Small intestine (tissue), 7 donors: Measurements from ENCODE around the gene PRKAG2. TPM values are rescaled to one million over a fixed set of nuclear protein-coding genes. Genes with fewer than 3 reads are reported as not detected.
A peak's percentile ranks its signal among the peaks of the same experiment; 100 is the strongest.

Source experiments
- DNase-seq, 2 donors: peaks; one replicate each; pipeline versions ENCODE4 v3.0.0 to v3.0.0-alpha.2; 2013
- FAIRE-seq: peaks from 2 replicates; lab custom pipeline; 2012; peaks lifted over from hg19 to GRCh38; lab: Jason Lieb, UNC
- H3K27ac ChIP-seq, 3 donors: one replicate each; pipeline ENCODE4 v1.5.1; 2013; ENCODE audit warnings: low read length in 2 of 3, mild to moderate bottlenecking in 2 of 3, control low read depth in 1 of 3, inconsistent platforms in 1 of 3, low read depth in 1 of 3, moderate library complexity in 1 of 3
- H3K27me3 ChIP-seq, 3 donors: one replicate each; pipeline ENCODE4 v1.6.1; 2013; ENCODE audit warnings: low read length in 3 of 3, inconsistent platforms in 1 of 3; ENCODE audit not compliant: control insufficient read depth in 3 of 3, insufficient read depth in 3 of 3
- H3K36me3 ChIP-seq, 3 donors: one replicate each; pipeline ENCODE4 v1.6.1; 2013; ENCODE audit warnings: low read length in 3 of 3, inconsistent platforms in 1 of 3, low read depth in 1 of 3, mild to moderate bottlenecking in 1 of 3, moderate library complexity in 1 of 3; ENCODE audit not compliant: control insufficient read depth in 3 of 3, insufficient read depth in 2 of 3
- H3K4me1 ChIP-seq, 3 donors: one replicate each; pipeline ENCODE4 v1.6.1; 2013; ENCODE audit warnings: low read length in 2 of 3, inconsistent platforms in 1 of 3, low read depth in 1 of 3, mild to moderate bottlenecking in 1 of 3, moderate library complexity in 1 of 3; ENCODE audit not compliant: control insufficient read depth in 3 of 3, insufficient read depth in 2 of 3
- H3K4me3 ChIP-seq, 3 donors: one replicate each; pipeline ENCODE4 v1.5.1; 2013; ENCODE audit warnings: low read length in 3 of 3, control low read depth in 1 of 3, inconsistent platforms in 1 of 3, low read depth in 1 of 3, mild to moderate bottlenecking in 1 of 3, moderate library complexity in 1 of 3
- H3K9me3 ChIP-seq, 2 donors: one replicate each; pipeline ENCODE4 v1.6.1; 2013; ENCODE audit warnings: low read depth in 1 of 2, low read length in 1 of 2; ENCODE audit not compliant: control insufficient read depth in 2 of 2, insufficient read depth in 1 of 2
- WGBS, 3 donors: extraction: QIAGEN DNeasy Blood & Tissue Kit; methylation state at CpG; one replicate each; pipeline ENCODE4 v1.1.7; 2013; 5-methylcytosine and 5-hydroxymethylcytosine counted together
- polyA plus RNA-seq, 4 donors: library from polyadenylated mRNA; stranded (reverse) in 3 of 4; unstranded in 1 of 4; fragments of 200-250 nt in 3 of 4; fragments of 120-200 nt in 1 of 4; gene quantifications; one replicate each; pipeline versions ENCODE4 v1.2.1 to v1.2.3, GENCODE V29; 2013
- donor health status: healthy with polysubstance abuse.
- donor health status: control.
- donor health status: control.
- donor health status: Bipolar disorder and iron deficiency.
- donor health status: healthy.

Gene PRKAG2
- polyA plus RNA-seq, 4 donors = 26.3 to 57.9 (median 49.4) TPM

DNA sequence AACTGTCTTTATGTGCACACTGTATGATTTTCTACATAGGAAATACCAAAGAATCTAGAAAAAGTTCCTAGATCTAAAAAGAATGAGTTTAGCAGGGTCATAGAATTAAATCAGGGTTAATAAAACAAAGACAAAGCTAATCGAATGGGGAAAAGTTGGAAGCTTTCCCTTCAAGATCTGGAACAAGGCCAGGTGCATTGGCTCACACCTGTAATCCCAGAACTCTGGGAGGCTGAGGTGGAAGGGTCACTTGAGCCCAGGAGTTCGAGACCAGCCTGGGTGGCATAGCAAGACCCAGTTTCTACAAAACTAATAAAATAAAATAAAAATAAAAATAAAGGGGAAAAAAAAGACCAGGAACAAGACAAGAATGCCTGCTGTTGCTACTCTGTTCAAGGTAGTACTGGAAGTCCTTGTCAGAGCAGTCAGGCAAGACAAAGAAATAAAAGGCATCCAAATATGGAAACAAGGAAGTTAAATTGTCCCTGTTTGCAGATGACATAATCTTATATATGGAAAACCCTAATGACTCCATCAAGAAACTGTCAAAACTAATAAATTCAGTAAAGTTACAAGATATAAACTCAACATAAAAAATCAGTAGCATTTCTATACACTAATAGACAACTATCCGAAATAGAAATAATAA is 281.1 kb downstream of the PRKAG2 start:
- H3K27ac ChIP-seq = no peak overlapping the region
- WGBS, 3 donors = 55 to 71% (median 69%) methylated on average over 3 of the region's 3 CpGs

DNA sequence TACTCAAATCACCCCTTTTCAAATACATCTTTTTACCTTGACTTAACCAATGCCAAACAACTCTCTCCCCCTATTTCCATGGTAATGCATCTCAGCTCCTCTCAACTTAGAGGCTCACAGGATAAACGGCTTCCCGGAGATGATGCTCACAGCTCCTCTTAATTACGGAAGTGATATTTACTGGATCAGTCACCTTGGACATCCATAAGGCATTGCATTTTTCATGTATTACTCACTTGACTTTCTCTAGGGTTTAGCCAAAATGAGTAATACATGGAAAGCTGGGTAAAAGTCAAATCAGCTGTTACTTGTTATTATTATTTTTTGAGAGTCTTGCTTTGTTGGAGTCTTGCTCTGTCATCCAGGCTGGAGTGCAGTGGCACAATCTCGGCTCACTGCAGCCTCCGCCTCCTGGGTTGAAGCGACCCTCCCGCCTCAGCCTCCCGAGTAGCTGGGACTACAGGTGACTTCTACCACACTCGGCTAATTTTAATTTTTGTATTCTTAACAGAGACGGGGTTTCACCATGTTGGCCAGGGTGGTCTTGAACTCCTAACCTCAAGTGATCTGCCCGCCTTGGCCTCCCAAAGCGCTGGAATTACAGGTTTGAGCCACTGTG is 283.9 kb downstream of the PRKAG2 start:
- Histone ChIP-seq H3K4me1 (no peaks in the 10 kb centered on the region), H3K27ac (no peak overlapping the region), H3K9me3 (no peaks in the 10 kb centered on the region), H3K4me3 (no peak overlapping the region), H3K36me3 (peaks cover 0 to 36% (median 4%) of the 10 kb centered on the region in 3 donors), H3K27me3 (no peaks in the 10 kb centered on the region)
- WGBS, 3 donors = 90 to 98% (median 94%) methylated on average over 12 of the region's 12 CpGs
- DNase-seq (no peak), FAIRE-seq (no peak)

More for the DNA sequence above, 281.1 kb downstream of the PRKAG2 start:
- H3K4me1 ChIP-seq = no peaks in the 10 kb centered on the region
- H3K36me3 ChIP-seq = peaks cover 0 to 30% (median 4%) of the 10 kb centered on the region in 3 donors
- FAIRE-seq (no peak), DNase-seq (peak in 1 of 2 donors; percentile 18)
- no peak overlapping the region for H3K4me3 ChIP-seq
- no peaks in the 10 kb centered on the region for H3K9me3 ChIP-seq
- H3K27me3 ChIP-seq = no peaks in the 10 kb centered on the region

DNA sequence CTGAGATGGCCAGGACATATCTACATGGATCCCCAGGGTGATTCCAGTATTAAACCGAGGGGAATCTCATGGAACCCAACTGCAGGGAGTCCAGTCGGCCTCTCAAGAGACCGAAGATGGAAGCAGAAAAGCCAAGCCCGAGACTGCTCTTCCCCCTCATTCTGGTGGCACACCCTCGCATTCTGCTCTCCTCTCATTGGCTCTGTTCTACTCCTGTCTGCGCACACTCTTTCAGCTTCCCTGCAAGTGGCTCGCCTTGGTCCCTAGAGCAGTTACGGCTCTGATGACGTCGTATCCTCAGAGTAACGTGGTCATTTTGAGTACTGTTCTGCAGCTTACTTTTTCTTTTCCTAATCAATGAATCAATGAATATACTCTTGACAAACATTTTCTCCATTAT is 284.6 kb downstream of the PRKAG2 start:
- Histone ChIP-seq H3K4me1 (no peaks in the 10 kb centered on the region), H3K36me3 (peaks cover 0 to 36% (median 5%) of the 10 kb centered on the region in 3 donors)
- FAIRE-seq = no peak

GRCh38 chr7:151591866-151592265 is 285.0 kb downstream of the PRKAG2 start:
- FAIRE-seq (no peak), DNase-seq (no peak)
- Histone ChIP-seq H3K27ac (no peak overlapping the region), H3K4me3 (no peak overlapping the region), H3K4me1 (no peaks in the 10 kb centered on the region), H3K27me3 (no peaks in the 10 kb centered on the region), H3K36me3 (peaks cover 0 to 37% (median 5%) of the 10 kb centered on the region in 3 donors), H3K9me3 (no peaks in the 10 kb centered on the region)
- 90 to 96% (median 93%) methylated on average over 14 of the region's 14 CpGs for WGBS, 3 donors

More for the DNA sequence above, 284.6 kb downstream of the PRKAG2 start:
- no peak overlapping the region for H3K27ac ChIP-seq
- 92 to 96% (median 95%) methylated on average over 11 of the region's 11 CpGs for WGBS, 3 donors
- H3K9me3 ChIP-seq = no peaks in the 10 kb centered on the region
- no peak overlapping the region for H3K4me3 ChIP-seq
- no peak for DNase-seq
- no peaks in the 10 kb centered on the region for H3K27me3 ChIP-seq

DNA sequence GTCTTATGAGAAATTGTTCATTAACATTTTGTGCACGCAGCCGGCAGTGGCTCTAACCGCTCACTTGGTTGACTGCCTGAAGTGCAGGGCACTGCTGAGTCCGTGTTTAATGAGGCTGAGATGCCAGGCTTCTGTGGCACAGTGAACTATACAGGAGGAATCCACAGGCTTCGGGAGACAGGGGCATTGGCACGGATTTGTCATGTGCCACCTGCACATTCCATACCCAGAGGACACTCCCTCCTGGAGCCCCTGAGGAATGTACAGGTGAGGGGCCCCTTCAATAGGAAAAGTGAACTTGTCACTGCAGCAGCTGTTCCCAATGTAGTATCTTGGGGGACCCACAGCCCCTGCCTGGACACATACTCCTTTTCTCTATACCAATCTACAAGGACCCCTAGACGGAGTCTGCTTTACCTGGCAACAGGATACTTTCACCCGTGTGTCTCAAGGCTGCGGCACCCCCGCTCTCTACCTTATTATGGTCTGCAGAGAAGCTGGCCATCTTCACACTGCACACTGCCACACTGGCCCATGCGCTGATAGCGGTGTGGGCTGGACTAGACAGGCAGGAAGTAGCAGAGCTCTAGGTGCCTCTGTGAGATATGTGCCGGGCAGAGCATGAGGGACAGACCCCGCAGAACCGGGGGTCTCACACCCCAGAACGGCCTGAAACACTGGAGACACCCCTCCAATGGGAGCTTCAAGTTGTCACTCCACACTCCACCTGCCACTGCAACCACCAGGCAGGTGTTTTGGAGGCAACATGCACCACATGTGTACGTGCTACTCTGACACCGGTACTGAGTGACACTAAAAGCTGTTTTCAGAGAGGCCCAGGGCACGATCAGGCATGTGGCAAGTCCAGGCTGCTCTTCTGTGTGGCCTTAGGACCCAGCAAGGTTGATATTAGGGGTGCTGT is 285.8 kb downstream of the PRKAG2 start:
- H3K4me3 ChIP-seq = no peak overlapping the region
- no peaks in the 10 kb centered on the region for H3K27me3 ChIP-seq
- FAIRE-seq (no peak), DNase-seq (no peak)
- no peak overlapping the region for H3K27ac ChIP-seq
- peaks cover 0 to 39% (median 5%) of the 10 kb centered on the region in 3 donors for H3K36me3 ChIP-seq
- H3K4me1 ChIP-seq = no peaks in the 10 kb centered on the region
- 81 to 92% (median 87%) methylated on average over 19 of the region's 19 CpGs for WGBS, 3 donors
- H3K9me3 ChIP-seq = no peaks in the 10 kb centered on the region

DNA sequence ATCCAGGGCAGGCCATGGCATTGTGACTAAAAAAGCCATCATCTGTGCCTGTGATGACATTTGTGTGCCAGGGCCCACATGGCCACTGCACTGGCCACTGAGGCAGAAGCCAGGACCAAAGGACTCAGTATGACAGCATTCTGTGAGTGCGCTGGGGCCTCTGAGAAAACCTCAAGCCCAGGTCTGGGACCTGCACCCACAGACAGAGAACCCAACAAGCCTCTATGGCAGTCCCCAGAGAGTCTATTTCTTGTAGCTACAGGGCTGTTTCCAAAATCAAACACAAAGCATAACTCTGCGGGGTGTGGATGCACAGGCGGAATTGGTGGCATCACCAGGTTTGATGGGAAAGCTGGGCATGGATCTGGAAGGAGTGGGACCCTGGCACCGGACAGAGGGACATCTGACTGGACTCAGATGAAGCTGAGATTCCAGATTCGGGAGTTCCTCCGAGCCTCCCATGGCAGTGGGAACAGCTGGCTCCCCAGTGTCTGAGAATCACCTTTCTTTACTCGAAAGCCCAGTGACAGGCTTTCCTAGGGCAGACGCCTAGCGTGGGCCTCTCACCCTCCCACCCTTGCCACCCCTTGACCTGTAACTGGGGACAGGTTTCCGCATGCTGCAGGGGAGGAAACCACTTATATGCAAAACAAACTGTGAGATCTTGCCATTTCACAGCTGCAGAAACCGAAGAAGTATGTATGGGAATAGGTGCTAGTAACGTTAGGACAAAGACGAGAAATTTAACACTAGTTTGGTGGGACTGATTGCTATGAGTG is 286.7 kb downstream of the PRKAG2 start:
- Histone ChIP-seq H3K27me3 (no peaks in the 10 kb centered on the region), H3K9me3 (no peaks in the 10 kb centered on the region), H3K27ac (peak overlapping the region in 1 of 3 donors; percentile 32), H3K4me3 (no peak overlapping the region), H3K36me3 (peaks cover 0 to 44% (median 7%) of the 10 kb centered on the region in 3 donors), H3K4me1 (no peaks in the 10 kb centered on the region)
- DNase-seq = no peak
- no peak for FAIRE-seq
- 78 to 88% (median 87%) methylated on average over 13 of the region's 13 CpGs for WGBS, 3 donors

DNA sequence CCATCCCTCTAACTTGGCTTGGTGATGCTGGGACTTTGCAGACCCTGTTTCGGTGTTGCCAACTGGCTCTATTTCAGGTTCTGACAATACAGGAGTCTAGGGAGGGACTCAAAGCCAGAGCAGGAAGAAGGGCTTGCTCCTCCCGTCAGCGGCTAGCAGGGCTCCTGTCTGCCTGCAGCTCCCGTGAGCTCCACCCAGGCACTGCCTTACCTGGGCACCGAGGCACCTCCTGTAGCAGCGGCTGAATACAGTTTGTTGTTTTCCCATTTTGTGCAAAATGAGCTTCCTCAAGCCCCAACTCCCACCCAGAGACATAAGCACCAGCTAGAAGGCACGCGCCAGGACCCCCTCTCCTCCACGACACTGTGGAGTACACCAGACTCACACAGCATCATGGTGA is 287.9 kb downstream of the PRKAG2 start:
- Histone ChIP-seq H3K4me1 (no peaks in the 10 kb centered on the region), H3K9me3 (no peaks in the 10 kb centered on the region), H3K27me3 (no peaks in the 10 kb centered on the region), H3K27ac (no peak overlapping the region), H3K4me3 (no peak overlapping the region), H3K36me3 (peaks cover 0 to 44% (median 6%) of the 10 kb centered on the region in 3 donors)
- WGBS, 3 donors = 93 to 97% (median 96%) methylated on average over 9 of the region's 9 CpGs
- DNase-seq (no peak), FAIRE-seq (no peak)
